ENCODE results near the gene FHIT. TPM values are rescaled to one million over a fixed set of nuclear protein-coding genes. Genes with fewer than 3 reads are reported as not detected.
"Not testable (repeated sequence)": the region's sequence is repeated elsewhere in the genome, so short reads cannot be mapped to it uniquely, and the experiment has no call there.

FHIT gene
- total RNA-seq, 1 donor from 2014 or later, result 5.5 TPM

DNA sequence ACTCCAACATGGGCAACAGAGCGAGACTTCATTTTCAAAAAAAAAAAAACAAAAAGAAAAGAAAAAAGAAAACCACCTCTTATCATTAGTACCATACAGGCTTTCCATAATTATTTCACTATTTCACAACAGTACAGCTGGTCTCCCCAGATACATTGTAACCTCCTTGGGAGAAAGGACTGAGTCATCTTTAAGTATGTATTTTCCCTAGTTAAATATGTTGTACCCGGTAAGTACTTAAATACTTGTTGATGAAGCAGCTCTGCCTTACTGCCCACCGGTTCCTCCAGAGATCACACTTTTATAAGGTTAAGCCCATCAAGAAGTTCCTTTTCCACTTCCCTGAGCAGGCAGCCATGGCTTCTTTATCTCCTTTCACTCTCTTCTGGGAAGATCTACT is 1412.0 kb downstream of the FHIT start:
- peak; percentile 46 for DNase-seq (ENCODE audit: low read depth)

DNA sequence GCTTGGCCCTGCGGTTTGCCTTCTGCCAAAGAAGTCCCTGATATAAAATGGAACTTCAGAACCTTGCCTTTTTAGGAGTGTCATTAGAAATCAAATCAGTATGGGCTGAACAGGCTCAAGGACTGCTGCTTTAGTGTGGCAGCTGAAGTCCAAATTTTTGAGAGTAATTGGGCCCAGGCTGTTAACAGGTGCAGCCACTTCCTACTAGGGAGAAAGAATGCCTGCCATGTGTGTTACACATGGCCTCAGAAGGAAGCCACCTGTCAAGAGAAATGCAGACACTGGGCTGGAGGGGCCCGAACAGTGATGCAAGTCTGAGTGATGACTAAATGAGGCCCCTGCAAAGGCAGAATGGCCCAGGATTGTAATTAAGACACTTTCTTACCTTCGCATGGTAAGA is 1414.7 kb downstream of the FHIT start:
- no peak for DNase-seq (ENCODE audit: low read depth)

DNA sequence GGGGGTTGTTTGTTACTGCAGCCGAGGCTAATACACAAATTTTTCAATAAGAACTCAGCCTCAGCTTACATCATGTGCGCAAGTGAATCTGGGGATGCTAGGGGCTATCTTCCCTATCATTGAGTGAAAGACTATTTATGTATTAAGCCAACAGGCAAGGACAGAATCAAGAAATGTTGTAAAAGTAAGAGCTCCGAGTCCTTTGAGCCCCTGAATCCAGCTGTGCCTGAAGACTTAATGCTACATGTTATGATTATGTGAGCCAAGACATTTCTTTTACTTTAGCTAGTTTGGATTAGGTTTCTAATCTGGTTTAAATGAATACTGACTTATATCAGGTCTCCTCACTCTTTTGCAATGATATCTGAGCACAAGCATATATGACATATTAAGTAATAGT is 1418.5 kb downstream of the FHIT start:
- DNase-seq (ENCODE audit: low read depth), result no peak

DNA sequence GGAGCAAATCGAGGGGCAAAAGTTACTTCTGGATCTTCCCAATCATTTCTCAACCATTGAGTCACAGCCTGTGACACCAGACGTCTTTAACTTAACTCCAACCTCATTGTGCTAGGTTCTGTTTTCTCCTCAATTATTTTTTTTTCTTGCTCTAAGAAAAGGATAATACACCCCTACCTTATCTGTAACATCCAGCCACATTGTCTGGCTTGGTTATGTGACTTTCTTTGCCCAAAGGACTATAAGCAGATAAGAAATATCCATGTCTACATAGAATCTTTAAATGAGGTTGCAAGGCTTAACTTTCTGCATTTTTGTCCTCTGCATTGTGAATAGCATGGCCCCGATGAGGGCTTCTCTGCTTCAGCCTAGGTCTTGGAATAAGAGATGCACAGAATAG is 1419.0 kb downstream of the FHIT start:
- no peak for DNase-seq (ENCODE audit: low read depth)

DNA sequence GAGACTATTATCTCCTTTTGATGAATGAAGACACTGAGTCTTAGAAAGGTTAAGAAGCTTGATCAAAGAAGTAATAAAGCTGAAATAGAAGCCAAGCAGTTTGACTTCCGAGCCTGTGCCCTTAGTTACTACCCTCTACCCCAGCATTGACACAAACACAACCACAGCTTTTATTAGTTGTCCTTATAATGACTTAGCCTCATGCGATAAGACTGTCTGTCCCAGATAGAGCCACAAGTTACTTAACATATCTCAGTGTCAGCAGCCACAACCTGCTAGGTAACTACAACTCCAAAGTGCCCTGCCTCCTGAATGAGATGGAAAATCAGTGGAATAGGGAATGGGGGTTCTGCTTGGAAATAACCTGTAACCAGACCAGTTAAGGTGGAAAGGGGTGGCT is 1419.9 kb downstream of the FHIT start:
- DNase-seq (ENCODE audit: low read depth), result no peak

DNA sequence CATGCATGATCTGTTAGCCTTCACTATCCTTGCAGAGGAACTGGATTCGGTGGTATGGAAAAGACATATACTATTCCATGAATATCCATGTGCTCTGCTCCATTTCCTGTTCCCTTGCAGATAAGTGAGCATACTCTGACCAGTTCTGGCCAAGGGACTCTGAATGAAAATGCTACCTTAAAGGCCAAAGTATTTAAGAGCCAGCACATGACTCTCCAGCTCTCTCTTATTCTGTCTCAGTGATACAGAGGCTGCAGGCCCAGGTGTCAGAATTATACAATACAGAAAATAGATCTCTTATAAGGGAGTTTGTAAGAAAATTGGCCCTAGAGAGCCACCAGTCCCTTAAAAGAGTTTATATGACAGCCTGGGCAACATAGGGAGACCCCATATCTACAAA is 1421.7 kb downstream of the FHIT start:
- DNase-seq (ENCODE audit: low read depth), result no peak

DNA sequence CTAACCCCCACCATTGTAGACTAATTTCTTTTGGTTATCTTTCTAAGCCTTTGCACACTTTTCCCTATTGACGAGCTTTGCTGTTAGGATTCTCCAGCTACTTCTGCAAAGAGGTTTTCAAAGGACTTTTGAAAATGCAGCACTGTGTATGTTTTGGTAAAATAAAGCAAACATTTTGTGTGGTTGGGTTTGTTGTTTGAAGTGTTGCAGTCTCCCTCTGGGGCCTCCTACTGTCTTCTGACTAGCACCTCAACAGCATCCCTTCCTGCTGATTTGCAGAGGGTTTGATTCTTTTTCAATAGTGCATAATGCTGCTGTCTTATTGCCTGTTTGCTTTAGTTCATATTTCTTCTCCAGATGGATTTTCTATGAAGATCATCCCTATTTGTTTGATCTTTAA is 1426.4 kb downstream of the FHIT start:
- DNase-seq (ENCODE audit: low read depth), result no peak

DNA sequence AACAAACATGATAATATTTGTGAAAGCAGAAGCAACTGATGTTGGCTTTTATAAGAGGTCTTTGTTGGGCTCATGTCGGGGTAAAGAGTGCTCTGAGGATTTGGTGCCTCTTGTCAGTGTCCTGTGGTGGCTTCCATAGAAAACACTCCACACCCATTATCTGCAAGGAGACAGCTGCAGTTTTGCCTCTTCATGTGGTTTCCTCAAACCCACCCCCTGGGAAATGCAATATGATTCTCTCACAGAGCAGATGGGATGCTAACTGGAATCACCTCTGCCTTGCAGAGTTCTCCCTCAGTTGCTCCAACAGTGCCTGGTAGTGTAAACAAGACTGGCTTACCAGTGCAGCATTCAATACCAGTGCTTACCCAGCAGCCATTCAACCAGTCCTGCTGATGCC is 1430.0 kb downstream of the FHIT start:
- DNase-seq (ENCODE audit: low read depth), result no peak

DNA sequence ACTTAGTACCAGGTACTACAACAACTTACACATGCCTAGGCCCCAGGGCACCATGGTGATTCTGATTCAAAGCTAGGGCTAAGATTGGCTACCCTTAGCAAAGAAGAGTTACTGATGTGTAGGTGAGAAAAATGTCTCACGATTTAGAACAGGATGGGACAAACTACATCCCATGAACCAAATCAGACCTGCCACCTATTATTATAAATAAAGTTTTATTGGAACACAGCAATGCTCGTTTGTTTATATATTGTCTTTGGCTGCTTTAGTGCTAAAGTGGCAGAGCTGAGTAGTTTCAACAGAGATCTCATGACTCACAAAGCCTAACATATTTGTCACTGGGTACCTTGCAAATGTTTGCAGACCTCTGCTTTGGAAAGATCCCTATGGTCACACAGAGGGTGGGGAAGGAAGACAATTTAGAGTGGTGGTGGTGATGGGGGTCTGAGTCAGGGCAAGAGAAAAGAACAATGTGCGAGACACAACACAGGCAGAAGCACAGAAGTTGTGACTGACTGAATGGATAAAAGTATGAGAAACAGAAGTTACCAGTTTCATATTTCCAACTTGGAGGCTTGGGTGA is 1430.8 kb downstream of the FHIT start:
- DNase-seq (ENCODE audit: low read depth), result peak; percentile 48

DNA sequence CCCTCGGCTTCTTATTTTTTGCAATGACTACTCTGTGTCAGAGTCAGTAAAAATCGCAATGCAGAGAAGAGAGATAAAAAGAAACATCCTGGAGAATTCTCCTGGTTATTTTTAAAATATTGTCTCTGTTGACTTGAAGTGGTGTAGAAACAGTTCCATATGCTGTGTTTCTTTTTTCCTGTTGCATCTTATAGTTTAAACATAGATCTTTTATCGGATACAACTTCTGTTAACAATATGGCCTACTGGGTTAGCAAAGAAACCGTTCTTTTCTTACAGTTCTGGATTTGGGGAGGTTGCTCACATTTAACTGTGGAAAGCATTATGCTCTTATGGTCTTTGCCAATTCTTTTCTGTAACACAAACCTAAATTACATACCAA is 1432.3 kb downstream of the FHIT start:
- DNase-seq (ENCODE audit: low read depth), result no peak

DNA sequence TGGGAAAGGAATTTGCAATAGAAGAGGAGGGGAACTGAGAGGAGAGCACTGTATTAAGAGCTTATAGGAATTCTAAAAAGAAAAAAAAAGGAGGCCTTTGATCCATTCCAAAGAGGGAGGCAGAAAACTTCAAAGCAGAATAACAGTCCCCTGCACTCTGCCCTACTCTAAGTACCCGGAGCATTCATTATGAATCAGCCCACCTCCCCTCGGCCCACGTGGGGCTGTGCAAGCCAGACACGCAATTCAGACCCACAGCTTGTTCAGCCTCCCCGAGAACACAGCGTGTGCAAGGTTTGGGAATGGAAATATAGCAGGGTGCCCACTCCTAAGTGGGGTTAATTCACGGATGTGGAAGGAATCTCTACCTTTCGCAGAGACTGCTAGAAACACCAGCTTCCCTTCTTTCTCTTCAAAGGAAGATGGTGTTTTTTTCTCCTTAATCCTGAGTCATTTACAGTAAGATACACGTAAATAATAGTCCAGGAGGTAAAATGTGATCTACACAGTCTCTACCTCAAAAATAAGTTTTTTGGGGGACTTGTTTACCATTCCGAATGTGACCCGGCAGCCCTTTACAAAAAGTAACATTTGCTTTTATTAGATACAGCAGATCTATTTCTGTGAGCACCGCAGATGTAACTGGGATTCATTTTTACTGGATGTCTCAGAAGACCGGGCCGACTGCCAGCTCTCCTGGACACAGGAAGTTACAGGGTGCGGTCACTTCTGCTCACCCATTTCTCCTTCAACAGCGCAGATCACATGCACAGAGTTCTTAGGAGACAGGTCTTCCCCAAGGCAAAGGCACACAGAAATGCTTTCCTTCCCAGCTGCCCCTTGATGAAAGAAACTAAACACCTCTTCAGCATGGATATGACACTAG is 1433.0 kb downstream of the FHIT start:
- DNase-seq (ENCODE audit: low read depth), result peak; percentile 94

DNA sequence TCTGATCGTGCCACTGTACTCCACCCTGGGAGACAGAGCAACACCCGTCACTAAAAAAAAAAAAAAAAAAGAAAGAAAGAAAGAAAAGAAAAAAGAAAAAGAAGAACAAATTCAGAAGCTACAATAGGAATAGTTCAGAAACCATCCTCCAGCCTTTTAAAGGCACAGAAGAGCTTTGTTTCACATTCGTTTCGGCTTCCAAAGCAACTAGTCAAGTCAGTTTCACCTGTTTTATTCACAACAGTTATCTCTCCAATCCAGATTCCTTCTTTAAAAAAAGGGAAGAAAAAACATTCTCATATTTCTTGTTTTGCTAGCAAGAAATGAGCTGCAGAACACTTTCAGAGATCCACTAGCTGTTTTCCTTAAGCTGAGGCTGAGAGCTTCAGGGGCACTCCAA is 1433.7 kb downstream of the FHIT start:
- DNase-seq (ENCODE audit: low read depth), result no peak

DNA sequence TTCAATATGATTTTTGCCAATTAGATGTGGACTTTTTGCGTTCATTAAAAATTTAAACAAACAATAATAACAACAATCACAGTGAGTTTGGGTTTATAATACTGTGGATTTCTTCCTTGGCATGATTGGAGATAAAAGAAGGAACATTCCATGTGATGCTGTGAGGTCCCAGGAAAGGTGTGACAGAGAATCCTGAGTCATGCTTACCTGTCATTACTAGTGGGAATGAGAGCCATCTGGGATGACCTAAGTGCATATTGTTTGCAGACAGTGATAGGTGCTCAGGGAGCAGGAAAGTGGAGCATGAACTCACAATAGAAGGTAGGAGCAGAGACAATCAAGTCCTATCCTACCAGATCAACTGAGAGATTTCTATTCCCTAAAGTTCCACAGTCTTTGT is 1434.9 kb downstream of the FHIT start:
- DNase-seq (ENCODE audit: low read depth), result no peak

DNA sequence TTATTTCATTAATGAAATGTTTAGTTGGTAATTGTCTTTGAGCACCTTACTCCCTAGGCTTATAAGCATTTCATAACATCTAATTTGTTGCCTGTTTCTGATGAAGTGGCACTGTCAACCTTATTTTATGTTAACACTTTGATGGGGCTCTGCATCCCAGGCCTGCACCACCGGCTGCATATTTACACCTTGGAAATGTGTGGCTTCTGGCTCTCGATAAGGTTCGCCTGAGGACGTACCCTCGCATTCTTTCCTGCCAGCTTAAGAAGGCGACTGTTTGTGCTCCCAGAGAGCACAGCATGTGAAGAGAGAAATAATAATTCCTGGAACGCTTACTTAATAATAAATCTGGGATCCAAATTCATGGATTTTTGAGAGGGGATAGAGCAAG is 1438.1 kb downstream of the FHIT start:
- DNase-seq (ENCODE audit: low read depth), result peak; percentile 51

DNA sequence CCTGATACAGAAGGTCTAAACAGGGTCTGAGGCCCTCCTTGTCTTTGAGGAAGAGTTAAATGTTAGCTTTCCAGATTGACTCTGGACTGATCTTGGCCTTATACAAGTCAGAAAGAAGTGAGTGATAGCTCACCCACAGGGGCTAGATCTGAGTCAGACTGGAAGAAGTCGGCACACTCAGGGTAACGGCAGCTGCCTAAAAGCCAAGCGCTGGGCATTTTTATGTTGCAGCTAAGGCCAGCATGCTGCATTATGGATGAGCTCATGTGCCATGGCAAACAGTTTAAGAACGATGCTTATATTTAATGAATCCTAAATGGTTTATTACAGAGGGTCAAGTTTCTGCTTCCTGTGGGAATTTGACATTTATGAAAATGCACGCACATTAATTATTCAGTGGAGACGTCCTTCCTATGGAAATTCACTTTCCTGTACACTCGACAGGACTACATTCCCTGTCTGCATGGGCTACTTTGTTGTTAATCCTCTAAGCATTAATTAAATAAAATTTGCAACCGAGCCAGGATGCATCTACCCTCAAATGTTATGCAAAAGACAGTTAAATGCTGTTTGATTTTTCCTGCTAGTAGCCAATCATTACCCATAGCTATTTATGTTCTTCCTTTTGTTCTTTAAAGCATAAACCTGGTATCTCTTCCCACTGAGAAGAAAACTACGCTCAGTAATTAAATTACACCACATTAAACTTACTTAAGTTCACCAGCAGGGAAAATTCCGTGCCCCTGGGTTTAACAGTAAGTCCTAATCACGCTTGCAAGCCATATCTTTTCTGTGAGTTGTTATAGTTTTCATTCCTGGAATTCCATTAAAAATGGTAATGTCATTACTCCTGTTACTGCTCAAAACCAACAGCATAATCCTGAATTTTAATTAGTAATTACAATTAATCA is 1438.8 kb downstream of the FHIT start:
- peak; percentile 72 for DNase-seq (ENCODE audit: low read depth)

DNA sequence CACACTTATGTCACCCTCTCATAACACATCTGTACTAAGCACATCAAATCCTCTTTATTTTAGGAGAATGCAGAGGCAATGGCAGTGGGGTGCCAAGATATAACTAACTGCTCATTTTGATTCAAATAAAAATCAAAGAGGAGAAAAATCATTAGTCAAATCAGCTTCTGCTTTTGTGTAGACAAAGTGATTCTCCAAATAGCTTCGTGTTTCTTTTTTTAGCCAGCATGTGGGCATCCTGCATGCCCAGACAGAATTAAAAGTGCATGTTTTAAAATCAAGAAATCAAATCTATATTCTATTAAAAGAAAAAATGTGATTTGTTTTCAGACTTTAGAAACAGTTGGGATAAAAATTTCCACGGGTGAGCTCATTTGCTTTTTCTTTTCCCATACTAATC is 1440.1 kb downstream of the FHIT start:
- no peak for DNase-seq (ENCODE audit: low read depth)

DNA sequence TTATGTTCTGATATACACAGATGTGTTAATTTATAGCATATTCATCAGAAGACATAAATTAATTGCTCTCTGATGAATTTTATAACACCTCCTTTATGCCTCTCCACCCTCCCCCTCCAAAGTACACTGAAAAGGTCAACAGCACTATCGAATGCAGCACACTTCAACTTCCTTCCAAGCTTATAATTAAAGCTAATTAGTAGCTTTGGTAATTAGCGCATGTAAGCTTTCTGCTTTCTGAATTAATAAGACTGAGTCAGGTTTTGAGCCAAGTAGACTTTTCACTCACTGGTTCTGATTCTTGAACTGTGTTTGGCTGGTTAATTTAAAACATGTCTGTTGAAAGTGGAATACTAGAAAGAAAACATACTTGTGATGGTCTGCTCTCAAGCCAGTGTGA is 1440.6 kb downstream of the FHIT start:
- DNase-seq (ENCODE audit: low read depth), result peak; percentile 14

DNA sequence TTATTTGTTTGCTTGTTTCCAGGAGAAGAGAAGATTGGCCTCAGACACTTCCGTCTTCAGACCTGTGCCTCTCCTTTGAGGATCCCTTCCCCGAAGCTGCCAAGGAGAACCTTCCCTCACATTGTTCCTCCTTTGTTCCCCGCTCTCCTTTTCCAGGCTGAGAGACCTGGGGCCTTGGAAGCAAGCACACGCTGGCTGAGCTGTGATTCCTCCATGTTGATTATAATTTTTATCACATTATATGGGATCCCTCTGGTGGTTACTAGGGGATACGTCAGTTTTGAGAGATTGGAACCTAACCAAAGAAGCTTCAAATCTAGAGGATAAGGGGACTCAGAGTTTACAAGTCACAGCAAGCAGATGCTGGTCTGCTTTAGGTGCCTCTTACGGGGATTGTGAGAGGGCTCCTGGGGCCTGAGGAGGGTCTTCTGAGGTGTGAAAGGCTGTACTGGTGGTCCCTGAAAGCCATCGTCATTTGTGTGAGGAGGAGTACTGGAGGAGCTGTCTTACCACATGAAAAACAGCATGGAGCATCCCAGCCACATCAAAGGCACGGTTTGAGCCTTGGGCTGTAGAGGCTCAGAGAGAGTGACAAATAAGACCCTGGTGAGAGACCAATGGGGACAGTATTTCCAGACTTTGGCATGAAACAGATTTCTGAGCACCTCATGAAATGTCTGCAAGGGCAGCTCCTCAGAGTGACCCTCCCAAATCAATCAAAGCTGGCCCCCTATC is 1441.4 kb downstream of the FHIT start:
- DNase-seq (ENCODE audit: low read depth), result no peak

DNA sequence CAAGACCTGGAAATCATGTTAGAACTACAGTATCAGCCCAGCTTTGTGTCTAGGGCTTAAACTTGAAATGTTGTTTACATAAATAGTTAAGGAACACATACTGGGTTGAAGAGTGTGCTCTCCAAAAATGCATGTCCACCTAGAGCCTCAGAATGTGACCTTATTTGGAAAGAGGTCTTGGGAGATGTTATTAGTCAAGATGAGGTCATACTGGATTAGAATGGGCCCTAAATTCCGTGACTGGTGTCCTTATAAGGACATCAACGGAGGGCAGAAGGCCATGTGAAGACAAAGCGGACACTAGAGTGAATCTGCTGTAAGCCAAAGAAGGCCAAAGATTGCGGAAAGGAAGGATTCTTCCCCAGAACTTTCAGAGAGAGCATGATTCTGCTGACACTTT is 1442.2 kb downstream of the FHIT start:
- peak; percentile 50 for DNase-seq (ENCODE audit: low read depth)

DNA sequence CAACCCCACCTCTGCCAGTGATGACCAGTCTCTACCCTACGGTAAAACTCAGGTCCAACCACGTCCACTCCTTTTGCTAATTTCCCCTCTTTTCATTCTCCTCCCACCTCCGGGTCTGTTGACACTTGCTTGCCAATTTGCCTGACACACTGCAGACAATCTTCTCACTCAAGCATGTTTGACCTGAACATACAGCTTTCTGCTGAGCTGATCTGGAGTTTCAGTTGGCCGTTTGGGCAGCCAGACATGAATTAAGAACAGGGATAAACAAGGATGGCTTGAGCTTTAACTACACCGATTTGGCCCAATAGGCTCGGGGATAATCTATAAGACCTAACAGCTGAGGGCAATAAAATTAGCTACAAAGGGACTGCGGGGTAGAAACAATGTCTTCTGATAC is 1442.8 kb downstream of the FHIT start:
- DNase-seq (ENCODE audit: low read depth), result no peak

DNA sequence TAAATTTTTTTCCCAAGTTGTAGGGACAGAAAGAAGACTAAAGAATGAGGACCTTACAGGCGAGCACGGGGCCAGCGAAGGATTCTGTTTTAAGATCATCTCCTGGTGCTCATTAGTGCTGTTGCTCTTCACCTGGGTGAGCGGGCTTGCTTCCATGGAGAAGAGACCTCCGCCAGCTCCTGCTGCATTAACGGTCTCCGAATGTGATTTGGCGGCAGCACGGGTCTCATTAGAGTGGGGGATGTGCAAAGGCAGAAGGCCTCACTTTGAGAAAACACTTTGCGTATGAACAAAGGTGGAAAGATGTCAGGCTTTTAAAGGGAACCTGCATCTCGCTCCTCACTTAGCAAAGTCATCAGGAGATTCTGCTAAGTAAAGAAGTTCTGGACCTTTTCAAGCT is 1448.0 kb downstream of the FHIT start:
- no peak for DNase-seq (ENCODE audit: low read depth)

DNA sequence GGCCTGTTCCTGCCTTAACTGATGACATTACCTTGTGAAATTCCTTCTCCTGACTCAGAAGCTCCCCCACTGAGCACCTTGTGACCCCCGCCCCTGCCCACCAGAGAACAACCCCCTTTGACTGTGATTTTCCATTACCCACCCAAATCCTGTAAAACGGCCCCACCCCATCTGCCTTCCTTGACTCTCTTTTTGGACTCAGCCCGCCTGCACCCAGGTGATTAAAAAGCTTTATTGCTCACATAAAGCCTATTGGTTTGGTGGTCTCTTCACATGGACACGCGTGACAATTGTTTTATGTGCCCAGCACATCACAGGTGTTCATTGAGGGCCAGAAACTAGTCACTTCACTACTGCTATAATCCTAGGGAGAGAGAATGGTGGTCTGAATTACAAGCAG is 1448.8 kb downstream of the FHIT start:
- DNase-seq (ENCODE audit: low read depth), result not testable (repeated sequence)

All from renal cortical epithelial cell (primary cell).